Right lobe of liver (tissue), 6 donors: Measurements from ENCODE around the gene ATP1B2. TPM values are rescaled to one million over a fixed set of nuclear protein-coding genes. Genes with fewer than 3 reads are reported as not detected.

Source experiments
- ATAC-seq, 4 donors: fragments of 200-7000 bp; cut with Tn5 transposase; one replicate each; pipeline ENCODE4 v1.9.1; 2020; ENCODE audit warnings: mild to moderate bottlenecking in 4 of 4, moderate library complexity in 4 of 4
- DNase-seq, 3 donors: peaks; one replicate each; pipeline ENCODE4 v3.0.0-alpha.2; 2020
- H3K27ac ChIP-seq, 3 donors: fragments of 200-600 bp; one replicate each; pipeline ENCODE4 v1.8.0; 2022
- H3K27me3 ChIP-seq, 2 donors: fragments of 200-600 bp; one replicate each; pipeline ENCODE4 v1.8.0; 2022
- H3K36me3 ChIP-seq, 4 donors: fragments of 200-600 bp; sonication (generic) in 1 of 4; one replicate each; pipeline versions ENCODE4 v1.5.1 to v1.8.0; 2017 to 2022; ENCODE audit warnings: control low read depth in 1 of 4
- H3K4me1 ChIP-seq, 4 donors: fragments of 200-600 bp; sonication (generic) in 1 of 4; one replicate each; pipeline versions ENCODE4 v1.5.1 to v1.8.0; 2017 to 2022; ENCODE audit warnings: control low read depth in 1 of 4
- H3K4me3 ChIP-seq, 3 donors: fragments of 200-600 bp; one replicate each; pipeline ENCODE4 v1.8.0; 2022
- H3K9me3 ChIP-seq, 4 donors: fragments of 200-600 bp; sonication (generic) in 1 of 4; one replicate each; pipeline versions ENCODE4 v1.5.1 to v1.8.0; 2017 to 2022; ENCODE audit warnings: control low read depth in 1 of 4
- POLR2A ChIP-seq: fragments of 450-650 bp; IDR thresholded peaks from one replicate; pipeline ENCODE4 v1.6.1; 2017; ENCODE audit warnings: antibody characterized with exemption, mild to moderate bottlenecking
- WGBS: methylation state at CpG from one replicate; pipeline ENCODE4 v1.1.6; 2018; ENCODE audit warnings: low coverage, low lambda C conversion rate; ENCODE audit not compliant: insufficient coverage; ENCODE audit errors: missing lambda C conversion rate; 5-methylcytosine and 5-hydroxymethylcytosine counted together
- intact Hi-C, 2 donors: fragments of 100-400 bp; cut with DNase I; formaldehyde crosslinking; loops; one replicate each; pipeline versions ENCODE4 v1.11.2 to v1.14.1; 2022
- total RNA-seq, 6 experiments: library from RNA; depleted of rRNA in 2 of 6; stranded (reverse); fragments of >200 nt in 2 of 6; fragmentation: NEBNext Ultra II Directional in 3 of 6; extraction: Animal tissue kit (Norgen Biotek cat#: 25700) in 3 of 6; gene quantifications; one replicate each; pipeline versions ENCODE4 v1.1.0 to v1.2.4, GENCODE V29; 2016 to 2023
- TF ChIP-seq, protein P1 (sequence below), 4 donors: fragments of 200-600 bp in 3 of 4; fragments of 450-650 bp in 1 of 4; IDR thresholded peaks; one replicate each; pipeline versions ENCODE4 v1.5.1 to v1.8.0; 2016 to 2022; ENCODE audit warnings: antibody characterized with exemption in 4 of 4, mild to moderate bottlenecking in 2 of 4
- donor health status: DM: no; HTN: yes; CAD: no.
- donor health status: DM: no; HTN: no; CAD: no.
- donor health status: DM: no; HTN: no; CAD: no.
- donor health status: DM: no; HTN: yes; CAD: no.
- donor health status: DM: no; HTN: yes; CAD: no.

ATP1B2 gene
- total RNA-seq, 6 experiments from 2014 or later: 0.43 to 1.7 (median 0.91) TPM

DNA sequence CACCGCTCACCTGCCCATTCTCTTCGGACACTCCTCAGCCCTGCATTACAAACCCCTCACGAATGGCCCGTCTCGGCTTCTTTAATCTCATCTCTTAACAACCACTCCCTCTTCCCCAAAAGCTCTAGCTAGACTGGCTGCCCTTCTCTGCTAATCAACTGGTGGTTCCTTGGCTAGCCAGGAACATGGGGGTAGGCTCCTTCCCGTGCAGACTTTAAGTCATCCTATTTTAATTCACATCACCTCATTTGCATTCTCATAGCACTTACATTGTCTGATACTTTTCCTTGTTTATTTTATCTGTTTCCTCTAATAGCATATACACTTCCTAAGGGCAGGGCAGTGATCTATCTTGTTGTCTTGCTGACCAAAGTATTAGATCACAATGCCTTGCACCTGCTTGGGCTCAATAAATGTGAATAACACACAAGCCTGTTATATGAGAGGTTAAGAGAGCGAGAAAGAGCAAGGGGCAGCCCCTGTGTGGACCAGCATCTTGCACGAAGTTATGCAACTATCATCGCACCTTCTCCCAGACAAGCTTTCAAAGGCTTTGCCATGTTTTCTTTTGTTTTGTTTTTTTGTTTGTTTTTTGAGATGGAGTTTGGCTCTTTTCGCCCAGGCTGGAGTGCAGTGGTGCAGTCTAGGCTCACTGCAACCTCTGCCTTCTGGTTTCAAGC is 26.8 kb downstream of the ATP1B2 start:
- intact Hi-C loops: loop anchor here in 1 of 2 donors (10.0 kb wide), 1 partner anchor 83 kb away; the partner anchor contains the start of gene SOX15
- no peak for ATAC-seq

DNA sequence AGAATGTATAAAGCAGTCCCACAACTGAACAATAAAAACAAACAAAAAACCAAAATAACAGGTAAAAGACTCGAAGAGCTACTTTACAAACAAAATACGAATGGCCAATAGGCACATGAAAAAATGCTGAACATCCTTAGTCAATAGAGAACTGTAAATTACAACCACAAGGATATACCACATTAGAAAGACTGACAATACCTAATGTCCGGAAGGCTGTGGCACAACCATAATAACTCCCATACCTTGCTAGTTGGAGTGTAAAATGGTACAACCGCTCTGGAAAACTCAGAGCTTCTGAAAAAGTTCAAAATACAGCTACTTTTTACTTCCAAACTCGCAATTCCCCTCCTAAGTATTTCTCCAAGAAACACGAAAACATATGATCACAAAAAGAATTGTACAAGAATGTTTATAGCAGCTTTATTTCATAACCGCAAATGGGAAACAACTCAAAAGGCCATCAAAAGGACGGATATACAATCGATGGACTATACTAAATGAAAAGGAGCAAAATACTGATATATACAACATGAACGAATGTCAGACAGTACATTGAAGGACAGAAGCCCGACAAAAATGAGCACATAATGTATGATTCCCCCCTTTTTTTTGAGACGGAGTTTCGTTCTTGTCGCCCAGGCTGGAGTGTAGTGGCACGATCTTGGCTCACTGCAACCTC is 34.3 kb downstream of the ATP1B2 start:
- Histone ChIP-seq H3K27me3 (no peaks in the 10 kb centered on the region), H3K36me3 (no peaks in the 10 kb centered on the region), H3K4me3 (peak overlapping the region; percentile 69 to 94 (median 88)), H3K9me3 (no peaks in the 10 kb centered on the region), H3K27ac (peak overlapping the region; percentile 90 to 98 (median 93)), H3K4me1 (peaks cover 0 to 22% (median 10%) of the 10 kb centered on the region in 4 donors)
- DNase-seq (no peak), ATAC-seq (no peak)
- WGBS: 58% methylated on average over 13 of the region's 15 CpGs
- TF ChIP-seq, protein P1, sequence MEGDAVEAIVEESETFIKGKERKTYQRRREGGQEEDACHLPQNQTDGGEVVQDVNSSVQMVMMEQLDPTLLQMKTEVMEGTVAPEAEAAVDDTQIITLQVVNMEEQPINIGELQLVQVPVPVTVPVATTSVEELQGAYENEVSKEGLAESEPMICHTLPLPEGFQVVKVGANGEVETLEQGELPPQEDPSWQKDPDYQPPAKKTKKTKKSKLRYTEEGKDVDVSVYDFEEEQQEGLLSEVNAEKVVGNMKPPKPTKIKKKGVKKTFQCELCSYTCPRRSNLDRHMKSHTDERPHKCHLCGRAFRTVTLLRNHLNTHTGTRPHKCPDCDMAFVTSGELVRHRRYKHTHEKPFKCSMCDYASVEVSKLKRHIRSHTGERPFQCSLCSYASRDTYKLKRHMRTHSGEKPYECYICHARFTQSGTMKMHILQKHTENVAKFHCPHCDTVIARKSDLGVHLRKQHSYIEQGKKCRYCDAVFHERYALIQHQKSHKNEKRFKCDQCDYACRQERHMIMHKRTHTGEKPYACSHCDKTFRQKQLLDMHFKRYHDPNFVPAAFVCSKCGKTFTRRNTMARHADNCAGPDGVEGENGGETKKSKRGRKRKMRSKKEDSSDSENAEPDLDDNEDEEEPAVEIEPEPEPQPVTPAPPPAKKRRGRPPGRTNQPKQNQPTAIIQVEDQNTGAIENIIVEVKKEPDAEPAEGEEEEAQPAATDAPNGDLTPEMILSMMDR (IDR thresholded peaks at IDR 0.05): no peak
- TF ChIP-seq POLR2A: no peak
- intact Hi-C loops: loop anchor here (10.0 kb wide), 1 partner anchor 50 kb away; the partner anchor contains the start of gene SHBG (in 2 of the 2)

More for the DNA sequence above, 26.8 kb downstream of the ATP1B2 start:
- no peak for DNase-seq
- Histone ChIP-seq H3K27me3 (no peaks in the 10 kb centered on the region), H3K4me1 (no peaks in the 10 kb centered on the region), H3K36me3 (peaks cover 0 to 25% (median 15%) of the 10 kb centered on the region in 4 donors), H3K27ac (no peak overlapping the region), H3K9me3 (peaks cover 0 to 4% (median 2%) of the 10 kb centered on the region in 4 donors), H3K4me3 (no peak overlapping the region)
- TF ChIP-seq, protein P1 (IDR thresholded peaks at IDR 0.05): no peak
- no peak for TF ChIP-seq POLR2A
- 85% methylated on average over 10 of the region's 10 CpGs for WGBS

DNA sequence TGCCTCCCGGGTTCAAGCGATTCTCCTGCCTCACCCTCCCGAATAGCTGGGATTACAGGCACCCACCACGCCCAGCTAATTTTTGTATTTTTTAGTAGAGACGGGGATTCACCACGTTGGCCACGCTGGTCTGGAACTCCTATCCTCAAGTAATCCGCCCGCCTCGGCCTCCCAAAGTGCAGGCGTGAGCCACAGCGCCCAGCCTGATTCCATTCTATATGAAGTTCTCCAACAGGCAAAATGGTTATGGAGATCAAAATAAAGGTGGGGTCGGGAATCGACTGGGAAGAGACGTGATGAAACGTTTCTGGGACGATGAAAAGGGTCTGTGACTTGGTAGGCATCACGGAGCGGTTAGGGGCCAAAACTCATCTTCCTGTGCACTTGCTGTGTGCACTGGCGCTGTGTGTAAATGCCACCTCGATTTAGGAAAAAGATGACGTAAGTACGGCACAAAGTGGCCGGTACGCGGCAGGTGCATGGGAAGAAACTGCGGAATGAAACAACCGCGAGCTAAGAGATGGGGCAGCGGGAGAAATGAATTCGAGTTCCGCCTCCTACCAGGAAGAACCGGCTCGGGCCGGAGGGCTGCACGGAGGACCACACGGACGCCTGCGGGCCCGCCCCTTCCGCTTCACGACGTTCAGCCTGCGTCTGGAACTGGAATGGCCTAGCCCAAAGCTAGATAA is 35.0 kb downstream of the ATP1B2 start:
- no peak for TF ChIP-seq POLR2A
- TF ChIP-seq, protein P1 (IDR thresholded peaks at IDR 0.05): no peak
- ATAC-seq: peak; percentile 76 to 80 (median 78)
- intact Hi-C loops: loop anchor here (10.0 kb wide), 1 partner anchor 51 kb away; the partner anchor contains the start of gene SHBG (in 2 of the 2)

More for the DNA sequence above, 35.0 kb downstream of the ATP1B2 start:
- no peaks in the 10 kb centered on the region for H3K27me3 ChIP-seq
- 2% methylated on average over 29 of the region's 44 CpGs for WGBS
- peak overlapping the region; percentile 90 to 98 (median 93) for H3K27ac ChIP-seq
- no peaks in the 10 kb centered on the region for H3K9me3 ChIP-seq
- no peaks in the 10 kb centered on the region for H3K36me3 ChIP-seq
- DNase-seq: peak; percentile 94 to 96 (median 94)
- peak overlapping the region; percentile 69 to 94 (median 88) for H3K4me3 ChIP-seq
- peaks cover 0 to 22% (median 10%) of the 10 kb centered on the region in 4 donors for H3K4me1 ChIP-seq
